GM19238 (cell line): ENCODE results near the gene GLRX3.
"Not testable (repeated sequence)": the region's sequence is repeated elsewhere in the genome, so short reads cannot be mapped to it uniquely, and the experiment has no call there.

Source experiments
- DNase-seq: peaks from one replicate; pipeline ENCODE4 v3.0.0; 2011; ENCODE audit warnings: low spot score; ENCODE audit not compliant: insufficient read length

Gene GLRX3

GRCh38 chr10:130136226-130137089, at the start of gene GLRX3:
Gene GLRX3, plus strand, starts transcription at chr10:130136391. Its CDS starts 30 bp downstream, at chr10:130136421.
- peak; percentile 89 for DNase-seq

GRCh38 chr10:130090565-130090964, 45.6 kb upstream of the GLRX3 start:
- not testable (repeated sequence) for DNase-seq

- DNase-seq = no peak
Measured at GRCh38 chr10:130099344-130099743, 36.8 kb upstream of the GLRX3 start.

- DNase-seq = no peak
Measured at GRCh38 chr10:130105724-130106123, 30.5 kb upstream of the GLRX3 start.

- DNase-seq = not testable (repeated sequence)
Measured at GRCh38 chr10:130108146-130108545, 28.0 kb upstream of the GLRX3 start.

GRCh38 chr10:130108934-130109604, 27.1 kb upstream of the GLRX3 start:
- no peak for DNase-seq

GRCh38 chr10:130109796-130110245, 26.4 kb upstream of the GLRX3 start:
- DNase-seq = peak; percentile 27

GRCh38 chr10:130110246-130111112, 25.7 kb upstream of the GLRX3 start, which contains the start of gene C10orf143:
Gene C10orf143, minus strand, starts transcription at chr10:130110830. Its CDS starts 58 bp downstream, at chr10:130110772.
- DNase-seq = peak; percentile 85

- peak; percentile 87 for DNase-seq
Measured at GRCh38 chr10:130111113-130111851, 24.9 kb upstream of the GLRX3 start.

GRCh38 chr10:130111852-130112180, 24.4 kb upstream of the GLRX3 start:
- no peak for DNase-seq

GRCh38 chr10:130112821-130113220, 23.4 kb upstream of the GLRX3 start:
- no peak for DNase-seq

- DNase-seq = not testable (repeated sequence)
Measured at GRCh38 chr10:130116942-130117341, 19.2 kb upstream of the GLRX3 start.

- DNase-seq = not testable (repeated sequence)
Measured at GRCh38 chr10:130117535-130117934, 18.7 kb upstream of the GLRX3 start.

GRCh38 chr10:130121486-130122079, 14.6 kb upstream of the GLRX3 start:
- no peak for DNase-seq

- DNase-seq = peak; percentile 80
Measured at GRCh38 chr10:130127364-130128061, 8.7 kb upstream of the GLRX3 start.

- no peak for DNase-seq
Measured at GRCh38 chr10:130128062-130128781, 8.0 kb upstream of the GLRX3 start.

GRCh38 chr10:130128922-130129321, 7.3 kb upstream of the GLRX3 start:
- DNase-seq = no peak

- DNase-seq = no peak
Measured at GRCh38 chr10:130135676-130136225, 440 bp upstream of the GLRX3 start.

- DNase-seq = no peak
Measured at GRCh38 chr10:130137090-130137448, 878 bp downstream of the GLRX3 start.
